B cell (primary cell): ENCODE measurements around the gene CYP27B1. TPM values are rescaled to one million over a fixed set of nuclear protein-coding genes. Genes with fewer than 3 reads are reported as not detected.

Experiments
- ATAC-seq: fragments of 200-7000 bp; cut with Tn5 transposase; one replicate; pipeline ENCODE4 v1.10.0; 2021; ENCODE audit warnings: low read depth, mild to moderate bottlenecking, moderate number of reproducible peaks, moderate library complexity
- CTCF ChIA-PET: fragments of 350-600 bp; sonication (Branson Sonifier 250); formaldehyde crosslinking; loops from one replicate; lab custom pipeline; 2021; ENCODE audit warnings: antibody characterized with exemption, inconsistent platforms; lab: Charles Lee
- POLR2A ChIA-PET: fragments of 350-600 bp; sonication (Branson Sonifier 250); formaldehyde crosslinking; loops from one replicate; lab custom pipeline; 2021; ENCODE audit warnings: antibody characterized with exemption; lab: Charles Lee
- DNase-seq: peaks from one replicate; pipeline ENCODE4 v3.0.0; 2013
- H2AFZ ChIP-seq: 2 replicates; pipeline ENCODE4 v1.6.1; 2012; ENCODE audit warnings: mild to moderate bottlenecking, low read depth, low read length; ENCODE audit not compliant: insufficient read depth, poor library complexity, severe bottlenecking
- H3K27ac ChIP-seq, 2 donors: 1 replicate in 1 of 2; 2 replicates in 1 of 2; pipeline ENCODE4 v1.5.1; 2012 to 2013; ENCODE audit warnings: low read length in 2 of 2, mild to moderate bottlenecking in 2 of 2, moderate library complexity in 1 of 2
- H3K27me3 ChIP-seq, 4 experiments: fragments of 200-600 bp in 1 of 4; sonication (generic) in 1 of 4; replicated peaks in 1 of 4; 1 replicate in 2 of 4; 2 replicates in 2 of 4; pipeline versions ENCODE4 v1.6.1 to v1.7.0; 2013 to 2016; ENCODE audit warnings: low read length in 3 of 4, mild to moderate bottlenecking in 2 of 4, mixed read lengths in 1 of 4, moderate library complexity in 1 of 4; ENCODE audit not compliant: insufficient read depth in 4 of 4, control insufficient read depth in 3 of 4; ENCODE audit errors: control extremely low read depth in 1 of 4
- H3K36me3 ChIP-seq, 2 experiments: replicated peaks in 1 of 2; 1 replicate in 1 of 2; 2 replicates in 1 of 2; pipeline versions ENCODE4 v1.6.1 to v1.7.1; 2013; ENCODE audit warnings: low read length in 1 of 2; ENCODE audit not compliant: insufficient read depth in 2 of 2, control insufficient read depth in 1 of 2; ENCODE audit errors: control extremely low read depth in 1 of 2, extremely low read depth in 1 of 2
- H3K4me1 ChIP-seq, 2 donors: fragments of 200-600 bp in 1 of 2; sonication (generic) in 1 of 2; 1 replicate in 1 of 2; 2 replicates in 1 of 2; pipeline versions ENCODE4 v1.5.1 to v1.6.1; 2013 to 2017; ENCODE audit warnings: low read length in 2 of 2; ENCODE audit not compliant: control insufficient read depth in 2 of 2, insufficient read depth in 2 of 2
- H3K4me2 ChIP-seq: replicated peaks from 2 replicates; pipeline ENCODE3; 2012; ENCODE audit warnings: mild to moderate bottlenecking, low read depth, low read length; ENCODE audit not compliant: poor library complexity, severe bottlenecking
- H3K4me3 ChIP-seq, 5 experiments: fragments of 200-600 bp in 1 of 5; sonication (generic) in 1 of 5; 1 replicate in 3 of 5; 2 replicates in 2 of 5; pipeline versions ENCODE4 v1.5.1 to v1.7.0; 2011 to 2016; ENCODE audit warnings: low read length in 4 of 5, mild to moderate bottlenecking in 4 of 5, low read depth in 2 of 5, control low read depth in 1 of 5, moderate library complexity in 1 of 5; ENCODE audit not compliant: insufficient read depth in 1 of 5; ENCODE audit errors: control extremely low read depth in 1 of 5, extremely low read depth in 1 of 5
- H3K79me2 ChIP-seq: fragments of 200-600 bp; sonication (generic); one replicate; pipeline ENCODE4 v1.6.0; 2016; ENCODE audit warnings: low read length; ENCODE audit not compliant: control insufficient read depth, insufficient read depth
- H3K9ac ChIP-seq: fragments of 200-600 bp; sonication (generic); 2 replicates; pipeline ENCODE4 v1.6.1; 2017; ENCODE audit warnings: mild to moderate bottlenecking, low read length, moderate library complexity
- H3K9me3 ChIP-seq, 3 donors: one replicate each; pipeline versions ENCODE4 v1.6.1 to v1.7.1; 2013; ENCODE audit warnings: low read length in 2 of 3; ENCODE audit not compliant: control insufficient read depth in 2 of 3, insufficient read depth in 1 of 3; ENCODE audit errors: control extremely low read depth in 1 of 3
- H4K20me1 ChIP-seq: 2 replicates; pipeline ENCODE4 v1.6.0; 2012; ENCODE audit warnings: mild to moderate bottlenecking, low read length; ENCODE audit not compliant: insufficient read depth, control insufficient read depth, poor library complexity, severe bottlenecking
- H3K27ac Mint-ChIP-seq: one replicate; pipeline ENCODE4 v1.8.0; 2021; ENCODE audit warnings: mixed read lengths
- H3K27me3 Mint-ChIP-seq: one replicate; pipeline ENCODE4 v1.8.0; 2021; ENCODE audit warnings: mixed read lengths
- H3K4me1 Mint-ChIP-seq: one replicate; pipeline ENCODE4 v1.8.0; 2021; ENCODE audit warnings: mixed read lengths
- H3K4me3 Mint-ChIP-seq: one replicate; pipeline ENCODE4 v1.8.0; 2021; ENCODE audit warnings: mixed read lengths
- H3K9me3 Mint-ChIP-seq: one replicate; pipeline ENCODE4 v1.8.0; 2022; ENCODE audit warnings: mixed read lengths; ENCODE audit not compliant: insufficient read depth
- EZH2 ChIP-seq: IDR thresholded peaks from 2 replicates; pipeline ENCODE4 v1.6.1; 2012; ENCODE audit warnings: borderline replicate concordance, low read depth, mild to moderate bottlenecking, moderate library complexity, low read length; ENCODE audit not compliant: insufficient read depth, poor library complexity, severe bottlenecking
- WGBS: methylation state at CpG from one replicate; pipeline ENCODE4 v1.1.5; 2013; ENCODE audit warnings: missing lambda C conversion rate; ENCODE audit not compliant: insufficient coverage; 5-methylcytosine and 5-hydroxymethylcytosine counted together
- intact Hi-C: fragments of 100-400 bp; cut with micrococcal nuclease; formaldehyde crosslinking; loops from one replicate; pipeline ENCODE4 v1.10.0; 2022
- polyA plus RNA-seq: library from polyadenylated mRNA; depleted of rRNA; stranded (reverse); fragments of >200 nt; gene quantifications from 2 replicates; pipeline ENCODE4 v1.2.3, GENCODE V29; 2012
- total RNA-seq, 2 donors: library from RNA; stranded (reverse); fragments of 120-200 nt in 1 of 2; gene quantifications; 1 replicate in 1 of 2; 2 replicates in 1 of 2; pipeline versions ENCODE4 v1.2.3 to v1.2.4, GENCODE V29; 2013 to 2022
- TF ChIP-seq, protein P1 (sequence below): fragments of 200-600 bp; IDR thresholded peaks from one replicate; pipeline ENCODE4 v1.8.0; 2022; ENCODE audit warnings: antibody characterized with exemption, mild to moderate bottlenecking

The CYP27B1 gene
- total and polyA plus RNA-seq, 2 donors (not counting 1 experiment from before 2014, with no cell fraction given), result 0.66 to 0.79 TPM

DNA sequence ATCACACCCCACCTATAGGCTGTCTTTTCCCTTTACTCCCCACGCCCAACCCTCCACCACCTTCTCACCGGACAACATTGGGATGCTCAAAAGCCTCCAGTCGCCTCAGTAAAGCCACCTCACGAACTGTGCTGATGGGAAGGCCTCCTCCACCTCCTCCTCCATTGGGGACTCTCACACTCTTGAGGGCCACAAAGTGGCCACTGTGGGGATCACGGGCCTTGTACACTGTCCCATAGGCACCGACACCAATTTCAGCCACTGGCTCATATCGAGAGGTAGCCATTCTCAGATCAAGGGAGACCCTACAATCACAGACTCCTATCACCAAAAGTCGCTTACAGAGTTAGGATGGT is 15.5 kb downstream of the CYP27B1 start:
- Histone ChIP-seq H3K4me1 (peaks cover 33 to 45% of the 10 kb centered on the region in 2 donors), H3K27me3 (no peaks in the 10 kb centered on the region), H4K20me1 (peaks cover 7% of the 10 kb centered on the region), H3K36me3 (peaks cover 2 to 40% of the 10 kb centered on the region in 2 experiments), H3K9ac (peak overlapping the region; percentile 75), H2AFZ (peak overlapping the region; percentile 90), H3K4me3 (peak overlapping the region; percentile 51 to 84 (median 78)), H3K9me3 (no peaks in the 10 kb centered on the region), H3K27ac (peak overlapping the region; percentile 66 to 85), H3K4me2 (peak overlapping the region; percentile 85), H3K79me2 (peaks cover 22% of the 10 kb centered on the region)
- no peak for ATAC-seq
- Mint-ChIP-seq H3K4me3 (peak overlapping the region; percentile 91), H3K9me3 (no peaks in the 10 kb centered on the region), H3K4me1 (peaks cover 49% of the 10 kb centered on the region), H3K27ac (peak overlapping the region; percentile 95), H3K27me3 (no peaks in the 10 kb centered on the region)
- ChIA-PET CTCF (interaction anchor here (0.7 to 1.2 kb wide), 2 partner anchors 10 to 38 kb away, joined by 8 to 9 read pairs; no protein-coding TSS in a partner anchor), POLR2A (no interaction called here)
- TF ChIP-seq, protein P1, sequence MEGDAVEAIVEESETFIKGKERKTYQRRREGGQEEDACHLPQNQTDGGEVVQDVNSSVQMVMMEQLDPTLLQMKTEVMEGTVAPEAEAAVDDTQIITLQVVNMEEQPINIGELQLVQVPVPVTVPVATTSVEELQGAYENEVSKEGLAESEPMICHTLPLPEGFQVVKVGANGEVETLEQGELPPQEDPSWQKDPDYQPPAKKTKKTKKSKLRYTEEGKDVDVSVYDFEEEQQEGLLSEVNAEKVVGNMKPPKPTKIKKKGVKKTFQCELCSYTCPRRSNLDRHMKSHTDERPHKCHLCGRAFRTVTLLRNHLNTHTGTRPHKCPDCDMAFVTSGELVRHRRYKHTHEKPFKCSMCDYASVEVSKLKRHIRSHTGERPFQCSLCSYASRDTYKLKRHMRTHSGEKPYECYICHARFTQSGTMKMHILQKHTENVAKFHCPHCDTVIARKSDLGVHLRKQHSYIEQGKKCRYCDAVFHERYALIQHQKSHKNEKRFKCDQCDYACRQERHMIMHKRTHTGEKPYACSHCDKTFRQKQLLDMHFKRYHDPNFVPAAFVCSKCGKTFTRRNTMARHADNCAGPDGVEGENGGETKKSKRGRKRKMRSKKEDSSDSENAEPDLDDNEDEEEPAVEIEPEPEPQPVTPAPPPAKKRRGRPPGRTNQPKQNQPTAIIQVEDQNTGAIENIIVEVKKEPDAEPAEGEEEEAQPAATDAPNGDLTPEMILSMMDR, result no peak
- no peak for TF ChIP-seq EZH2
- WGBS, result 20% methylated on average over 7 of the region's 8 CpGs
- no peak for DNase-seq
- intact Hi-C loops, result loop anchor here (5.0 to 10.0 kb wide), 5 partner anchors 267 to 1634 kb away; partner anchors contain the start of genes GLI1, INHBE, MARS1 and NAB2
